Measurements from ENCODE around the gene SNCA.

Gene SNCA

DNA sequence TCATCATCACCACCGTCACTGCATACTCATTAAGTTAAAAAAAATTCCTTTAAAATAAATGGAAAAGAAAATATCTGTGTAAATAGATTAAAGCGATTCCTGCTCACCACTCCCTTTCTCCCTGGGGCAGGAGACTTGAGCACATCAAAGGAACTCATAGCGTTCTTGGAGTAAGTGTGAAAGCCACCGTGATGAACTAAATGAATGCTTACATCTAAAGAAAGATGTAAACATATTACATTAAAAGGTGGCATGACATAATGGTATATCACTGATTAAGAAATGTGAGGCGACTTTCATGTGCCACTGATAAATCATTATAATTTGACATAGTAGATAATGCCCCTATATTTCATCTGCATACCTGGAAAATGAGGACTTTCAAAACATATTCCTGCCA, 92.0 kb downstream of the SNCA start:
- Histone ChIP-seq H3K9me3 (ENCODE audit: control insufficient read depth, low read length) (no peaks in the 10 kb centered on the region), H3K27me3 (replicated peaks; ENCODE audit: control insufficient read depth, insufficient read depth, low read length, poor library complexity, severe bottlenecking) (no peaks in the 10 kb centered on the region), H3K27ac (ENCODE audit: insufficient read depth, low read length, poor library complexity, severe bottlenecking) (no peak overlapping the region), H3K4me3 (ENCODE audit: insufficient read depth, low read depth, low read length, poor library complexity, severe bottlenecking) (no peak overlapping the region), H3K4me1 (ENCODE audit: control insufficient read depth, insufficient read depth, low read length, poor library complexity, severe bottlenecking) (no peaks in the 10 kb centered on the region), H3K36me3 (ENCODE audit: control insufficient read depth, insufficient read depth, low read length) (no peaks in the 10 kb centered on the region)
- DNase-seq: no peak

DNA sequence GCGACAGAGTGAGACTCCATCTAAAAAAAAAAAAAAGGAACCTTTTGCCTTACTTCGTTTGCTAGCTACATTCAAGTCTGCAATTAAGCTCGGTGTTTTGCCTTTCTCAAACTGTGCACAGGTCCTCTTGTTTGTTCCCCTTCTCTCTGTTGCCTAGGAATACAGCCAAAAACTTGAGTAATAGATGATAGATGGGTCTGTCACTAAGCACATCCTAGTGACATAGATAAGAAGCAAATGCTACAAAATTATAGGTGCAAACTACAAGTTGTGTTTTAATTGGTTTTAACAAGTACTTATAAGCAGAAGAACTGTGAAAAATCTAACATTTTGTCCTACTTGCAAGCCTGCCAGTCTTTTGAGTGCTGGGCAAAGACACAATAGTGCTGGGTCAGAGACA, 95.2 kb downstream of the SNCA start:
- Histone ChIP-seq H3K4me3 (ENCODE audit: insufficient read depth, low read depth, low read length, poor library complexity, severe bottlenecking) (no peak overlapping the region), H3K4me1 (ENCODE audit: control insufficient read depth, insufficient read depth, low read length, poor library complexity, severe bottlenecking) (no peaks in the 10 kb centered on the region), H3K36me3 (ENCODE audit: control insufficient read depth, insufficient read depth, low read length) (no peaks in the 10 kb centered on the region), H3K27me3 (replicated peaks; ENCODE audit: control insufficient read depth, insufficient read depth, low read length, poor library complexity, severe bottlenecking) (no peaks in the 10 kb centered on the region), H3K27ac (ENCODE audit: insufficient read depth, low read length, poor library complexity, severe bottlenecking) (no peak overlapping the region), H3K9me3 (ENCODE audit: control insufficient read depth, low read length) (no peaks in the 10 kb centered on the region)
- DNase-seq: no peak

GRCh38 chr4:89739311-89739988, 97.5 kb downstream of the SNCA start:
- Histone ChIP-seq H3K36me3 (ENCODE audit: control insufficient read depth, insufficient read depth, low read length) (no peaks in the 10 kb centered on the region), H3K27me3 (replicated peaks; ENCODE audit: control insufficient read depth, insufficient read depth, low read length, poor library complexity, severe bottlenecking) (no peaks in the 10 kb centered on the region)

GRCh38 chr4:89737888-89738287, 99.1 kb downstream of the SNCA start:
- Histone ChIP-seq H3K36me3 (ENCODE audit: control insufficient read depth, insufficient read depth, low read length) (no peaks in the 10 kb centered on the region), H3K27ac (ENCODE audit: insufficient read depth, low read length, poor library complexity, severe bottlenecking) (no peak overlapping the region), H3K9me3 (ENCODE audit: control insufficient read depth, low read length) (no peaks in the 10 kb centered on the region), H3K27me3 (replicated peaks; ENCODE audit: control insufficient read depth, insufficient read depth, low read length, poor library complexity, severe bottlenecking) (no peaks in the 10 kb centered on the region), H3K4me3 (ENCODE audit: insufficient read depth, low read depth, low read length, poor library complexity, severe bottlenecking) (no peak overlapping the region), H3K4me1 (ENCODE audit: control insufficient read depth, insufficient read depth, low read length, poor library complexity, severe bottlenecking) (no peaks in the 10 kb centered on the region)
- DNase-seq: no peak

More at GRCh38 chr4:89739311-89739988, 97.5 kb downstream of the SNCA start:
- DNase-seq: no peak
- no peaks in the 10 kb centered on the region for H3K4me1 ChIP-seq (ENCODE audit: control insufficient read depth, insufficient read depth, low read length, poor library complexity, severe bottlenecking)
- no peak overlapping the region for H3K27ac ChIP-seq (ENCODE audit: insufficient read depth, low read length, poor library complexity, severe bottlenecking)
- H3K9me3 ChIP-seq (ENCODE audit: control insufficient read depth, low read length): no peaks in the 10 kb centered on the region
- H3K4me3 ChIP-seq (ENCODE audit: insufficient read depth, low read depth, low read length, poor library complexity, severe bottlenecking): no peak overlapping the region

GRCh38 chr4:89733946-89734345, 103.0 kb downstream of the SNCA start:
- H3K4me1 ChIP-seq (ENCODE audit: control insufficient read depth, insufficient read depth, low read length, poor library complexity, severe bottlenecking): no peaks in the 10 kb centered on the region
- DNase-seq: no peak
- H3K27ac ChIP-seq (ENCODE audit: insufficient read depth, low read length, poor library complexity, severe bottlenecking): no peak overlapping the region
- no peaks in the 10 kb centered on the region for H3K9me3 ChIP-seq (ENCODE audit: control insufficient read depth, low read length)
- no peaks in the 10 kb centered on the region for H3K27me3 ChIP-seq (replicated peaks; ENCODE audit: control insufficient read depth, insufficient read depth, low read length, poor library complexity, severe bottlenecking)
- H3K36me3 ChIP-seq (ENCODE audit: control insufficient read depth, insufficient read depth, low read length): no peaks in the 10 kb centered on the region
- H3K4me3 ChIP-seq (ENCODE audit: insufficient read depth, low read depth, low read length, poor library complexity, severe bottlenecking): no peak overlapping the region

- Histone ChIP-seq H3K27me3 (replicated peaks; ENCODE audit: control insufficient read depth, insufficient read depth, low read length, poor library complexity, severe bottlenecking) (no peaks in the 10 kb centered on the region), H3K4me3 (ENCODE audit: insufficient read depth, low read depth, low read length, poor library complexity, severe bottlenecking) (no peak overlapping the region), H3K9me3 (ENCODE audit: control insufficient read depth, low read length) (no peaks in the 10 kb centered on the region), H3K27ac (ENCODE audit: insufficient read depth, low read length, poor library complexity, severe bottlenecking) (no peak overlapping the region), H3K36me3 (ENCODE audit: control insufficient read depth, insufficient read depth, low read length) (no peaks in the 10 kb centered on the region), H3K4me1 (ENCODE audit: control insufficient read depth, insufficient read depth, low read length, poor library complexity, severe bottlenecking) (no peaks in the 10 kb centered on the region)
- no peak for DNase-seq
Measured at GRCh38 chr4:89727238-89727637, 109.7 kb downstream of the SNCA start.

DNA sequence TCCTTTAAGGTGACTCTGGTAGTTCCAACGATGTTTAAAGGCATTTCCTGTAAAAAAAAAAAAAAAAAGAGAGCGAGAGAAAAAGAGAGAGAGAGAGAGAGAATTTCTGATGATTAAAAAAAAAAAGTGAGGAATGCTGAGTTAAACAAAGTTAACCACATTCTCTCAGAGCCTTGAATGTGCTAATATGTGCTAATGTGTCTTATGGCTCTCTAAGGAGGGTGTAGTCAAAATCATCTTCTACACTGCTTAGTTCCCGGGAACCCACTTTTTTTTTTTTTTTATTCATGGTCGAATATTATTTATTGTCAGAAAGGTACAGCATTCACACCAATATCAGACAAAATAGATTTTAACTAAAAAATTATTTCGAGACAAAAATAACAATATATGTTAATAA, 111.7 kb downstream of the SNCA start:
- no peaks in the 10 kb centered on the region for H3K9me3 ChIP-seq (ENCODE audit: control insufficient read depth, low read length)
- no peaks in the 10 kb centered on the region for H3K4me1 ChIP-seq (ENCODE audit: control insufficient read depth, insufficient read depth, low read length, poor library complexity, severe bottlenecking)
- no peak overlapping the region for H3K4me3 ChIP-seq (ENCODE audit: insufficient read depth, low read depth, low read length, poor library complexity, severe bottlenecking)
- H3K27ac ChIP-seq (ENCODE audit: insufficient read depth, low read length, poor library complexity, severe bottlenecking): no peak overlapping the region
- no peaks in the 10 kb centered on the region for H3K27me3 ChIP-seq (replicated peaks; ENCODE audit: control insufficient read depth, insufficient read depth, low read length, poor library complexity, severe bottlenecking)
- DNase-seq: no peak
- no peaks in the 10 kb centered on the region for H3K36me3 ChIP-seq (ENCODE audit: control insufficient read depth, insufficient read depth, low read length)

DNA sequence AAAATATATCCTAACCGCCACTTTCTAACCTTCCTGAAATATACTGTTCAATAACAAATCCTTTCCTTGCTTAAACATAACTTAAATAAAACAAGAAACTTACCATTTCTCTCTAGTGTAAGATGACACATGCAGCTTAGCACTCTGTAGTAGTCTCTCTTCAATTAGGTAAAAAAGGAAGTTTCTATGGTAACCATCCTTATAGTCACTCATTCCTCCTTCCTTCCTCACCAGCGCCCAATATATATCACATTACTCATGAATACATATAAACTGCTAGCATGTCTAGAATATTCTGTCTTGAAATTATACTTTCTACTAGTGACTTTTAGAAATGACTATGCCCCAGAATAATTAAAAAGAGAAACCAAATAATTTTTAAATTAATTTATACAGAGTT, 112.2 kb downstream of the SNCA start:
- H3K9me3 ChIP-seq (ENCODE audit: control insufficient read depth, low read length): no peaks in the 10 kb centered on the region
- H3K4me1 ChIP-seq (ENCODE audit: control insufficient read depth, insufficient read depth, low read length, poor library complexity, severe bottlenecking): no peaks in the 10 kb centered on the region
- H3K36me3 ChIP-seq (ENCODE audit: control insufficient read depth, insufficient read depth, low read length): no peaks in the 10 kb centered on the region
- no peak overlapping the region for H3K4me3 ChIP-seq (ENCODE audit: insufficient read depth, low read depth, low read length, poor library complexity, severe bottlenecking)
- H3K27me3 ChIP-seq (replicated peaks; ENCODE audit: control insufficient read depth, insufficient read depth, low read length, poor library complexity, severe bottlenecking): no peaks in the 10 kb centered on the region
- DNase-seq: no peak
- H3K27ac ChIP-seq (ENCODE audit: insufficient read depth, low read length, poor library complexity, severe bottlenecking): no peak overlapping the region

DNA sequence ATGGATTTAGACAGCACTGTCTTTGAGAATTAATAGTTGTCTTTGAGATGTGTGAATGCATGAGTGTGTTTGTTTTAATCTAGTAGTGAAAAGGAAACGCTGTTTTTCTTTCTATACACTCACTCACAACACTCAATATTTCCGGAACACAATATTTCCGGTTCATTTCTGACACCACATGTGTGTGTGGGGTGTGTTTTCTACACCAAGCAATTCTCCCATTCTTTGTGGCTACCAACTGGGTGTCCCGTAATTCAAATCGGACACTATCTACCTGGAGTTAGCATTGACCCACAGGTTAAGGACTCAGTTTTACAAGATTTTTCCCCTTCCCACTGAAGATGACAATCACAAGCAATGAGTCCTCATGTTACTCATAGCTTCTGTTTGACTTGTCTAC, 113.9 kb downstream of the SNCA start:
- Histone ChIP-seq H3K36me3 (ENCODE audit: control insufficient read depth, insufficient read depth, low read length) (no peaks in the 10 kb centered on the region), H3K27ac (ENCODE audit: insufficient read depth, low read length, poor library complexity, severe bottlenecking) (no peak overlapping the region)
- no peak for DNase-seq

GRCh38 chr4:89722517-89722916, 114.4 kb downstream of the SNCA start:
- Histone ChIP-seq H3K27me3 (replicated peaks; ENCODE audit: control insufficient read depth, insufficient read depth, low read length, poor library complexity, severe bottlenecking) (no peaks in the 10 kb centered on the region), H3K36me3 (ENCODE audit: control insufficient read depth, insufficient read depth, low read length) (no peaks in the 10 kb centered on the region), H3K27ac (ENCODE audit: insufficient read depth, low read length, poor library complexity, severe bottlenecking) (no peak overlapping the region), H3K4me1 (ENCODE audit: control insufficient read depth, insufficient read depth, low read length, poor library complexity, severe bottlenecking) (no peaks in the 10 kb centered on the region), H3K9me3 (ENCODE audit: control insufficient read depth, low read length) (no peaks in the 10 kb centered on the region), H3K4me3 (ENCODE audit: insufficient read depth, low read depth, low read length, poor library complexity, severe bottlenecking) (no peak overlapping the region)
- no peak for DNase-seq

More for the DNA sequence above, 113.9 kb downstream of the SNCA start:
- Histone ChIP-seq H3K4me1 (ENCODE audit: control insufficient read depth, insufficient read depth, low read length, poor library complexity, severe bottlenecking) (no peaks in the 10 kb centered on the region), H3K27me3 (replicated peaks; ENCODE audit: control insufficient read depth, insufficient read depth, low read length, poor library complexity, severe bottlenecking) (no peaks in the 10 kb centered on the region), H3K4me3 (ENCODE audit: insufficient read depth, low read depth, low read length, poor library complexity, severe bottlenecking) (no peak overlapping the region), H3K9me3 (ENCODE audit: control insufficient read depth, low read length) (no peaks in the 10 kb centered on the region)

All from effector memory CD4-positive, alpha-beta T cell (primary cell).